K562 (cell line): ENCODE data around the gene ZNF69. TPM values are rescaled to one million over a fixed set of nuclear protein-coding genes. Genes with fewer than 3 reads are reported as not detected.

Experiments used
- ATF1 ChIP-seq, 2 experiments: fragments of 450-650 bp in 1 of 2; IDR thresholded peaks; 2 replicates each; pipeline ENCODE4 v1.6.1; 2016; ENCODE audit warnings: missing compliant biosample characterization in 1 of 2, missing genetic modification characterization in 1 of 2
- CBX1 ChIP-seq: sonication (generic); IDR thresholded peaks from 2 replicates; pipeline ENCODE4 v1.6.1; 2016; ENCODE audit warnings: antibody characterized with exemption, low read depth, mild to moderate bottlenecking
- CREB1 ChIP-seq, 2 experiments: sonication (generic) in 1 of 2; formaldehyde crosslinking in 1 of 2; IDR thresholded peaks; 2 replicates each; pipeline versions ENCODE4 v1.6.1 to v1.8.0; 2012 to 2022; ENCODE audit warnings: inconsistent platforms in 1 of 2, mild to moderate bottlenecking in 1 of 2, missing genetic modification reagents in 1 of 2, moderate library complexity in 1 of 2
- HDAC3 ChIP-seq: fragments of 450-650 bp; IDR thresholded peaks from 2 replicates; pipeline ENCODE4 v1.6.1; 2018; ENCODE audit warnings: borderline replicate concordance, mild to moderate bottlenecking, moderate library complexity; ENCODE audit not compliant: partially characterized antibody
- MTA1 ChIP-seq: fragments of 450-650 bp; IDR thresholded peaks from 2 replicates; pipeline ENCODE4 v1.6.1; 2017; ENCODE audit warnings: borderline replicate concordance
- NFE2L1 ChIP-seq: fragments of 450-650 bp; IDR thresholded peaks from 2 replicates; pipeline ENCODE4 v1.6.1; 2016; ENCODE audit warnings: missing genetic modification characterization, low read depth, mild to moderate bottlenecking, missing compliant biosample characterization, moderate library complexity, borderline replicate concordance
- NRF1 ChIP-seq, 2 experiments: fragments of 450-650 bp; IDR thresholded peaks in 1 of 2; conservative IDR thresholded peaks in 1 of 2; 2 replicates each; pipeline ENCODE4 v1.6.1; 2014; ENCODE audit warnings: mild to moderate bottlenecking in 2 of 2
- RB1 ChIP-seq: fragments of 450-650 bp; IDR thresholded peaks from 2 replicates; pipeline ENCODE4 v1.6.1; 2017; ENCODE audit warnings: low read depth, mild to moderate bottlenecking
- SAFB ChIP-seq: fragments of 200-400 bp; formaldehyde crosslinking; IDR thresholded peaks from 2 replicates; pipeline ENCODE4 v1.6.1; 2017; ENCODE audit warnings: low read depth, low read length, borderline replicate concordance
- polyA plus RNA-seq, 8 experiments: library from polyadenylated mRNA; depleted of rRNA in 4 of 8; stranded (reverse) in 5 of 8; unstranded in 3 of 8; fragments of >200 nt; fragmentation: Nextera tagmentation in 2 of 8; fragmentation: Illumina TruSeq in 1 of 8; extraction: Ambion mirVana in 2 of 8; extraction: Trizol in 1 of 8; gene quantifications; 2 replicates each; pipeline versions ENCODE4 v1.2.1 to v1.2.3, GENCODE V29; 2011 to 2014; ENCODE audit warnings: inconsistent platforms in 1 of 8, missing spikeins in 1 of 8
- total RNA-seq, 7 experiments: library from RNA; depleted of rRNA in 6 of 7; stranded (reverse); fragments of >200 nt in 6 of 7; fragmentation: Illumina TruSeq in 2 of 7; extraction: Trizol in 2 of 7; gene quantifications; 2 replicates each; pipeline versions ENCODE4 v1.2.1 to v1.2.3, GENCODE V29; 2011 to 2021; ENCODE audit warnings: low replicate concordance in 1 of 7
- TF ChIP-seq, protein P1 (sequence below), 2 experiments: fragments of 450-650 bp; formaldehyde crosslinking in 1 of 2; IDR thresholded peaks; 2 replicates each; pipeline versions ENCODE4 v1.4.0 to v1.6.1; 2014 to 2020; ENCODE audit warnings: mild to moderate bottlenecking in 2 of 2, borderline replicate concordance in 1 of 2, low read depth in 1 of 2
- TF ChIP-seq, protein P2 (sequence below), 2 experiments: fragments of 450-650 bp; IDR thresholded peaks; 2 replicates each; pipeline ENCODE4 v1.6.1; 2018; ENCODE audit warnings: mild to moderate bottlenecking in 2 of 2, low read depth in 1 of 2; ENCODE audit not compliant: partially characterized antibody in 2 of 2

ZNF69 gene
- total and polyA plus RNA-seq, 9 of the 15 experiments (the other 6 are each of a cell fraction or from before 2014, with no cell fraction given): 2.3 to 5.4 (median 3.6) TPM

DNA sequence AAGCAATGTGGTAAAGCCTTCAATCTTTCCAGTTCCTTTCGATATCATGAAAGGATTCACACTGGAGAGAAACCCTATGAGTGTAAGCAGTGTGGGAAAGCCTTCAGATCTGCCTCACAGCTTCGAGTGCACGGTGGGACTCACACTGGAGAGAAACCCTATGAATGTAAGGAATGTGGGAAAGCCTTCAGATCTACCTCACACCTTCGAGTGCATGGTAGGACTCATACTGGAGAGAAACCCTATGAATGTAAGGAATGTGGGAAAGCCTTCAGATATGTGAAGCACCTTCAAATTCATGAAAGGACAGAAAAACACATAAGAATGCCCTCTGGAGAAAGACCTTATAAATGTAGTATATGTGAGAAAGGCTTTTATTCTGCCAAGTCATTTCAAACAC lies 61.6 kb downstream of the ZNF69 start (continued):
- TF ChIP-seq, protein P1, sequence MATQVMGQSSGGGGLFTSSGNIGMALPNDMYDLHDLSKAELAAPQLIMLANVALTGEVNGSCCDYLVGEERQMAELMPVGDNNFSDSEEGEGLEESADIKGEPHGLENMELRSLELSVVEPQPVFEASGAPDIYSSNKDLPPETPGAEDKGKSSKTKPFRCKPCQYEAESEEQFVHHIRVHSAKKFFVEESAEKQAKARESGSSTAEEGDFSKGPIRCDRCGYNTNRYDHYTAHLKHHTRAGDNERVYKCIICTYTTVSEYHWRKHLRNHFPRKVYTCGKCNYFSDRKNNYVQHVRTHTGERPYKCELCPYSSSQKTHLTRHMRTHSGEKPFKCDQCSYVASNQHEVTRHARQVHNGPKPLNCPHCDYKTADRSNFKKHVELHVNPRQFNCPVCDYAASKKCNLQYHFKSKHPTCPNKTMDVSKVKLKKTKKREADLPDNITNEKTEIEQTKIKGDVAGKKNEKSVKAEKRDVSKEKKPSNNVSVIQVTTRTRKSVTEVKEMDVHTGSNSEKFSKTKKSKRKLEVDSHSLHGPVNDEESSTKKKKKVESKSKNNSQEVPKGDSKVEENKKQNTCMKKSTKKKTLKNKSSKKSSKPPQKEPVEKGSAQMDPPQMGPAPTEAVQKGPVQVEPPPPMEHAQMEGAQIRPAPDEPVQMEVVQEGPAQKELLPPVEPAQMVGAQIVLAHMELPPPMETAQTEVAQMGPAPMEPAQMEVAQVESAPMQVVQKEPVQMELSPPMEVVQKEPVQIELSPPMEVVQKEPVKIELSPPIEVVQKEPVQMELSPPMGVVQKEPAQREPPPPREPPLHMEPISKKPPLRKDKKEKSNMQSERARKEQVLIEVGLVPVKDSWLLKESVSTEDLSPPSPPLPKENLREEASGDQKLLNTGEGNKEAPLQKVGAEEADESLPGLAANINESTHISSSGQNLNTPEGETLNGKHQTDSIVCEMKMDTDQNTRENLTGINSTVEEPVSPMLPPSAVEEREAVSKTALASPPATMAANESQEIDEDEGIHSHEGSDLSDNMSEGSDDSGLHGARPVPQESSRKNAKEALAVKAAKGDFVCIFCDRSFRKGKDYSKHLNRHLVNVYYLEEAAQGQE (IDR thresholded peaks at IDR 0.05; ENCODE audit: borderline replicate concordance): 0 out of 2 replicates have a peak, but pooled peaks have one; percentile 4
- TF ChIP-seq, protein P1 (CRISPR knock-in tag; IDR thresholded peaks at IDR 0.05; ENCODE audit: low read depth): no peak
- TF ChIP-seq CREB1 (IDR thresholded peaks at IDR 0.05) (no peak), CREB1 (CRISPR knock-in tag; IDR thresholded peaks at IDR 0.05) (no peak), NFE2L1 (tag) (no peak), HDAC3 (no peak), NRF1 (conservative IDR thresholded peaks at IDR 0.05 in 1 of 2, IDR thresholded peaks at IDR 0.05 in 1 of 2) (no peak), MTA1 (no peak), CBX1 (peak; percentile 90), SAFB (no peak), ATF1 (CRISPR knock-in tag; IDR thresholded peaks at IDR 0.05) (no peak), ATF1 (tag; IDR thresholded peaks at IDR 0.05) (no peak), RB1 (no peak)
- TF ChIP-seq, protein P2, sequence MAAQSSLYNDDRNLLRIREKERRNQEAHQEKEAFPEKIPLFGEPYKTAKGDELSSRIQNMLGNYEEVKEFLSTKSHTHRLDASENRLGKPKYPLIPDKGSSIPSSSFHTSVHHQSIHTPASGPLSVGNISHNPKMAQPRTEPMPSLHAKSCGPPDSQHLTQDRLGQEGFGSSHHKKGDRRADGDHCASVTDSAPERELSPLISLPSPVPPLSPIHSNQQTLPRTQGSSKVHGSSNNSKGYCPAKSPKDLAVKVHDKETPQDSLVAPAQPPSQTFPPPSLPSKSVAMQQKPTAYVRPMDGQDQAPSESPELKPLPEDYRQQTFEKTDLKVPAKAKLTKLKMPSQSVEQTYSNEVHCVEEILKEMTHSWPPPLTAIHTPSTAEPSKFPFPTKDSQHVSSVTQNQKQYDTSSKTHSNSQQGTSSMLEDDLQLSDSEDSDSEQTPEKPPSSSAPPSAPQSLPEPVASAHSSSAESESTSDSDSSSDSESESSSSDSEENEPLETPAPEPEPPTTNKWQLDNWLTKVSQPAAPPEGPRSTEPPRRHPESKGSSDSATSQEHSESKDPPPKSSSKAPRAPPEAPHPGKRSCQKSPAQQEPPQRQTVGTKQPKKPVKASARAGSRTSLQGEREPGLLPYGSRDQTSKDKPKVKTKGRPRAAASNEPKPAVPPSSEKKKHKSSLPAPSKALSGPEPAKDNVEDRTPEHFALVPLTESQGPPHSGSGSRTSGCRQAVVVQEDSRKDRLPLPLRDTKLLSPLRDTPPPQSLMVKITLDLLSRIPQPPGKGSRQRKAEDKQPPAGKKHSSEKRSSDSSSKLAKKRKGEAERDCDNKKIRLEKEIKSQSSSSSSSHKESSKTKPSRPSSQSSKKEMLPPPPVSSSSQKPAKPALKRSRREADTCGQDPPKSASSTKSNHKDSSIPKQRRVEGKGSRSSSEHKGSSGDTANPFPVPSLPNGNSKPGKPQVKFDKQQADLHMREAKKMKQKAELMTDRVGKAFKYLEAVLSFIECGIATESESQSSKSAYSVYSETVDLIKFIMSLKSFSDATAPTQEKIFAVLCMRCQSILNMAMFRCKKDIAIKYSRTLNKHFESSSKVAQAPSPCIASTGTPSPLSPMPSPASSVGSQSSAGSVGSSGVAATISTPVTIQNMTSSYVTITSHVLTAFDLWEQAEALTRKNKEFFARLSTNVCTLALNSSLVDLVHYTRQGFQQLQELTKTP (IDR thresholded peaks at IDR 0.05; ENCODE audit: low read depth in 1 of 2, partially characterized antibody in 2 of 2): peak in 1 of 2 experiments; percentile 26
